Brain pericyte (primary cell): ENCODE data around the gene DNAJA2.
"Not testable (repeated sequence)": the region's sequence is repeated elsewhere in the genome, so short reads cannot be mapped to it uniquely, and the experiment has no call there.

Experiments
- DNase-seq: peaks from one replicate; pipeline ENCODE4 v3.0.0-alpha.2; 2012; ENCODE audit warnings: low read depth, low spot score

DNAJA2 gene

DNA sequence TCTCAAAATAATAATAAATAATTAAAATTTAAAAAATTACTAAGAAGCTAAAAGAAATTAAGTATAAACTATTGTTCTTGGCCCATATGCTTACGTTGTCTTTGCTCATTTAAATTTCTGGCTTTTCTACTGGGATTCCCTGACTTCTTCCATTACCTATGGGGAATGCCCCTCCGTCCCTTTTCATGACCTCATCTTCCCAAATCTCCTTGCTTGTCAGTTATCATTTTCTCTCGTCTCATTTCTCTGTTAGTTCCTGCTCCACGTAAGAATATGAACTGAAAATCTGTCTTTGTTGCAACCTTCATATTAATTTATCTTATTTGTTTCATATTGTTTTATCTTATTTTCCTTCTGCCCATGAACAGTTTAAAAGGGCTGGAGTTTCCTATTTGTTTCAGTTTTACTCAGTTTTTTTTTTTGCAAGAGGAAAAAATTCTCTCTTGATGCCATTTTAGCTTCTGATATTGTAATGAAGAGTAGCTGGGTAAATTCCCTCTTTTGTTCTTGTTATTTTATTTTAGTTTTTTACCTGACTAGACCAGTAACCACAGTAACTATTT is 2.5 kb upstream of the DNAJA2 start:
- DNase-seq = no peak

DNA sequence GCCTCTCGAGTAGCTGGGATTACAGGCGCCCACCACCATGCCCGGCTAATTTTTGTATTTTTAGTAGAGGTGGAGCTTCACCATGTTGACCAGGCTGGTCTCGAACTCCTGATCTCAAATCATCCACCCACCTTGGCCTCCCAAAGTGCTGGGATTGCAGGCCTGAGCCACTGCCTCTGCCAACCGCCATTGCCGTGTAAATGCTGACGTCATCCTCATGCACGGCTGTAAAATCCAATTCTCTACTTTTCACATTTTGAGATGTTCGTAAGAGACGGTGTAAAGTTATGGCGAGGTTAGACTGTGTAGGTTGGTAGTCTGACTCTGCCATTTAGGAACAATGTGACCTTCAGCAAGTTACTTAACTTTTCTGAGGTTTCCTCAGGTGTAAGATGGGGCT is 1.7 kb upstream of the DNAJA2 start:
- DNase-seq = no peak

DNA sequence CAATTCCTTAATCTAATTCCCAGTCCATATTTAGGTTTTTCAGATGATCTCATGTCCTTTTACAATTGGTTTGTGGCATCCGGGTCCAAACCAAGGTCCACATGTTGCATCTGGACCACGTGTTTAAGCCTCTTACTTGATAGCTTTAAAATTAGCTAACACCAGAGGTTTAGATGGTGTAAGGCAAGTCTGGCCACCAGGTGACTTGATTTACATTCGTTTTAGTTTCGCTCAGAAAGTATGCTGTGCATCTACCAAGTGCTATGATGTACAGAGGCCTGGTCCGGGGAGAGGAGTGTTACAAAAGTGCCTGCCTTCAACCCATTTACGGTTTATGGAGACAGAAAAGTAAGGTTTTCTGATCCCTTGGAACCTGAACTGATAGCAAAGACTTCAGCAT is 878 bp upstream of the DNAJA2 start:
- DNase-seq = no peak

DNA sequence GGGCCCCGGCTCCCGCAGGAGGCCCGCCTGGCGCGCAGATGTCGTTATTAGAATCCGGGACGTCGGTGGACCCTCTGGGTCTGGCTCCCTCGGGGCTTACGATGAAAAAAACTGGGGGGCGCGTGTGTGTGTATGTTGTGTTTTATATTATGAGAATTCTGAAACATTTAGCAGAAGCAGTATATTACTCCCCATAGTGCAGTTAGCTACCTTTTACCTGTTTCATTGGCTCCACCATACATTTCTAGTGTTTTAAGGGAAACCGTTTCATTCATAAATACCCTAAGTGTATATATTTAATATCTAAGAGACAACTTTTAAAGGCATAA is 486 bp upstream of the DNAJA2 start:
- no peak for DNase-seq

DNA sequence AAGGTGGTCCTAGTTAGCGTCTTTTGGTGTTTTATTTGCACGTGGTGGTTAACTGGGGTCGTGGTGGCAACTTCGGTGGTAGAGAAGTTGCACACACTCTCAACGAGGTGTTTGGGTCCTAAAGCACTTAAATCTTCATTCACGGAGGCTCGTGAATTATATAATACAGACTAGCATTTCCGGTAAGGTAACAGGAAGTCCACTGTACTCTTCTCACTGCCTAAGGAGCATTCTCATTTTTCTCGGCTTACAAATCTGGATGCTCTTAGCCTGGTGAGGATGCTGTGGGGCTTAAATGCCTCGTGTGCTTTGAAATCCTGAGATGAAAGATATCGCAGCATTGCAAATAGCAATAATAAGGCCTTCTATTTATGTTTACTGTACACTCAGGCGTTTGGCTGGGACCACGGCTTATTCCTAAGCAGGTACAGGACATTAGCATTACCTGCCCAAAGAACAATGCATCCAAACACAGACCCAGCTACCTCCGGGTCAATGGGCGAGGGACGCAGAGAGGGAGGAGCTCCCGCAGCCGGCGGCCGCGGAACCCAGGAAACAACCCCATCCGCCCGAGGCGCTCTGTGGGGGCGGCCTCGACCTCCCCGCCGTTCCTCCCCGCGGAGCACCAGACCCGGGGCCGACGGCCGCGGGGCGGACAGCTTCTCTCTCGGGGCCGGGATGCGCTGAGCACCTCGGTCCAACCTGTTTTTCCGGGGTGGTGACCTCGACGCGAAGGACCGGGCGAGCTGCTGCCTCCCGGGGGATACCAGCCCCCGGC is 856 bp downstream of the DNAJA2 start:
- DNase-seq = no peak

DNA sequence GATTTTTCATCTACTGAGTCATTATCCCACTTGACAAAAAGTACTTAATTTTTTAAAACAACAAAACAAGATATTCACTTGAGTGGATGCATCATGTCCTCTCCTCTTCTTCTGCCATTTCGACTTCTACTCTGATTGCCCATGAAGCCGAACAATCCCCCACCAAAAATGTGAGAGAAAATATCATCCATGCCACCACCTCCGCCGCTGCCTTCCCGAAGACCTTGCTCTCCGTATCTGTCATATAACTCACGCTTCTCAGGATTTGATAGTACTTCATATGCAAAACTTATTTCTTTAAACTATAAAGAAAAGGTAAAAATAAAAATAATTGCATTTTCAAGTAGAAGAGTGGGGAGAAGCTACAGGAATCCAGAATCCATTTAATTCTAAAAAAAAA is 2.2 kb downstream of the DNAJA2 start:
- DNase-seq = no peak

DNA sequence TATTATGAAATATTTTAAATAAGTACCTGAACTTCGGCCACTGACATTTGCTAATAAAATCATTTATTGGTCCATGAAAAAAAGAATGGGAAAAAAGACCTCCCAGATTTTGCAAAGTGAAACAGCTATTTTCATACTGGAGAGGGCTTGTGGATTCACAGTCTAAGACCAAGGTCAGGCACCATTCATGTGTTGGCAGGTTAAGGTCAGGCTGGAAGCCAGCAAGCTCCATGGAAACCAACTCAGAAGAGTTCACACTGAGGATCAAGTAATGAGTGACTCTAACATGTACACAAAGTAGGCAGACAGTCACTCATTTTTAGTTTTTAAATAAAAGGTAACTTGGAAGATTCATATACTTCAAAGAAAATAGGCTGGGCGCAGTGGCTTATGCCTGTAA is 3.4 kb downstream of the DNAJA2 start:
- no peak for DNase-seq

DNA sequence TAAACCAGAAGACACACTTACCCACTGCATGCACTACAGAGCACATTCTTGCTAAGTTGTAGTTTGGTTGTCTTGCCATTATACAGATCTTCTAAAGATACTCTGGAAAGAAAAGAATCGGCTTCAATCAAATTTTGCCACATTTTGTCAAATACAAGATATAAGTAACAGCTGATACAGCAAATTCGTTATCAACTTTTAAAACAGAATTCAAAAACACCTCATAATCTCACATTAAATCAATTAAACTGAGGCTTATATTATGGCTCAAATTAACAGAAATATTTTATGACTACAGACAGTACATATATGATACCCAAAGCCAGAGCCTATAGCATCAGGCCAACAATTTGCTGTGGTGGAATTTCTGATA is 5.4 kb downstream of the DNAJA2 start:
- no peak for DNase-seq

DNA sequence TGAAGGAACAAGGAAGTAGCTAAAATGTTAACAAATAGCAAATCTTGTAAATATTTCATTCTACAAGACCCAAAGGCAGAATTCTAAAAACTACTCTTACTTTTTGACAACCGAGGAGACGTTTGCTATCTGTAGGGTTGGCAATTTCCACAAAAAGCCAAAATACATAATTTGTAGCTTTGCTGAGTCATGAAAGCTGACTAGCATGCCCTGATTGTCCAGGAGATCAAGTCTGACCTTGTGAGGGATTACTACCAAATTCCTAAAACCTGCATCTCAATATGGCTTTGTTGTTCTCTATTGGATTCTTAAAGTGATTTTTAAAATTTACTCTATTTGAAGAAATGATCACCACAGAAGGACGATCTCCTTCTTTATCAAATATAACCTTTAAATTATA is 10.8 kb downstream of the DNAJA2 start:
- DNase-seq = no peak

DNA sequence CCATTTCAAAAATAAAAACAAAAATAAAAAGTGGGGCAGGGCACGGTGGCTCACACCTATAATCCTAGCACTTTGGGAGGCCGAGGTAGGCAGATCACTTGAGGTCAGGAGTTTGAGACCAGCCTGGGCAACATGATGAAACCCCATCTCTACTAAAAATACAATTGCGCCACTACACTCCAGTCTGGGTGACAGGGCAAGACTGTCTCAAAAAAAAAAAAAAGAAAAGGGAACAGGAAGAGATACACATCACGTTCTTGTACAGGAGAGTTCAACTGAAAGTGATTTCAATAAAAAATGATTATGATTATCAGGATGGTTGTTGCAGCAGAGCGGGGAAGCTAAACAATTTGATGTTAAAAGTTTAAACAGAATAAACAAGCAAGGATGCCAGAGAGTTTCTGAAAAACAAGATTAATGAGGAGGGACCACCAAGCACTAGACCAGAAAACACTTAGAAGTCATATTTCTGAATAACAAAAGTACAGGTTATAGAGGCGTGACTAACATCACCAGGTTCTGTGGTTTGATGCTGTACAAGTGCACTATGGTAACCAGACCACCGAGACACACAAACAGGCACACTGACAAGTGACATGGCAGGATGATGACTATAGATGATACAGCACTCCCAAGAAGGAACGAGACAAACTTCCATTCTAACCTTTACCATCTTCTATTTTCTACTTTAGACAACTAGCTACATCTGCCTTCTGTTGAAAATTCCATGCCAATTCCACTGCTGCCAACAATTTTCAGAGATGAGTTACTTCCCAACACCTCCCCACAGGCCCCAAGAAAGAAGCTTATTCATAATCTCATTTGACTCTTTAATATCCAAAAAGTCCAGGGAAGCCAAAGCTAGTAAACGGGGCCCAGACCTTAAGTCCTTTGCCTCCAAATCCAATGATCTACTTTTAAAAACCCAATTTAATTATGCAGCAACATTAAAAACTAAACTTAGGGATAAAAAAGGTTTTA is 11.8 kb downstream of the DNAJA2 start:
- no peak for DNase-seq

DNA sequence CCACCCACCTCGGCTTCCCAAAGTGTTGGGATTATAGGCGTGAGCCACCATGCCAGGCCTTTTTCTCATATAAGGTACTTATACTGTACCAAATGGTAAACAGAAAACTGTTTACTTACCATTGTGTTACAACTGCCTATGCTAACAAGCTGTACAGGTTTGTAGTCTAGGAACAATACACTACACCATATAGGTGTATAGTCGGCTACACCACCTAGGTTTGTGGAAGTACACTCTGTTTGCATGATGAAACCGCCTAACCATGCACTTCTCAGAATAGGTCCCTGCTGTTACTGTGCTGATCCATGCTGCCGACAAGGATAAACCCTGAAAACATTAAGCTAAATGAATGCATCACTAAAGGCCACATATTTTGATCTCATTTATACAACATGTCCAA is 18.9 kb downstream of the DNAJA2 start:
- no peak for DNase-seq

DNA sequence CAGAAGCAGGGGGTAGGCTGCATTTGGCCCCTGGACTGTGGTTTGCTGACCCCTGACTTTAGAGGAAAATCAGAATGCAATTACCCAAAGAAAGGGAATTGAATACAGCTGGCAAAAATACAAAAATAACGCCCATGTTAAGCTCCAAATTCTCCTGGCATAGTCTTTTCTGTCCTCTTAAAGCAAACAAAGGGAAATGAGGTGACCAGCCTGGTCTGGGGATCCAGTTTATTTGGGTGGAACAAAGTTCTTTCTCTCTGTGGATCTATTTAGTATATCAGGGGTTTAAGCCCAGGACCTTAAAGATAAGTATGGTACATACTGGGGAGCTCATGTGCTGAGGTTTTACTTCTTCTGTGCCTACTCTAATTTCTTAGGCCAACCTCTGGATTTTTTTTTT is 23.5 kb downstream of the DNAJA2 start:
- DNase-seq = no peak

DNA sequence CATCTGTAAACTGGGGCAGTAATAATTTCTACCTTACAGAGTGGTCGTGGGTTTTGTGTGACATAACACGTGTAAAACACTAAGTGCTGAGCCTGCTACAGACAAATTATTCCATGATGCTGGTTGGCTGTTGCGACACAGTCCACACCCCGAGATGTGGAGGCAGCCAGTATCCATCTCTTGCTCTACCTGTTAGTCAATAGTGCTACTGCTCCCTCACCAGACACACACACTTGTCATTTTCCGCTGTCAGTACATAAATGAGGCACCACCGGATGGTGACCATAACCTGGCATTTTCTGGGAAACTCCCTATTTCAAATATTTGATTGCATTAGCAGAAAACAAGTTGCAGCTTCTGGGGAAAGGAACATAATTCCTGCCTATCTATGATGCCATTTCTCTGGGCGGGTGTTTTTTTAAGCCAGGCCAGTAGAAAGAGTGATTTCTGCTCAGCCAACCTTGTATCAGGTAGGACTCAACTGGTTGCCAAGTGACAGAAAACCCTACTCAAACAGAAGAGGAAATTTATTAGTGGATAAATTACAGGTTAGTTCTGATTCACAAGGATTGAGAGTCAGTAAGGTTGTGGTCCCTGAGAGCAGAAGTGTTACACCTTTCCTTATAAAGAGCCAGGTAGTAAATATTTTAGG is 24.1 kb downstream of the DNAJA2 start:
- DNase-seq = no peak

DNA sequence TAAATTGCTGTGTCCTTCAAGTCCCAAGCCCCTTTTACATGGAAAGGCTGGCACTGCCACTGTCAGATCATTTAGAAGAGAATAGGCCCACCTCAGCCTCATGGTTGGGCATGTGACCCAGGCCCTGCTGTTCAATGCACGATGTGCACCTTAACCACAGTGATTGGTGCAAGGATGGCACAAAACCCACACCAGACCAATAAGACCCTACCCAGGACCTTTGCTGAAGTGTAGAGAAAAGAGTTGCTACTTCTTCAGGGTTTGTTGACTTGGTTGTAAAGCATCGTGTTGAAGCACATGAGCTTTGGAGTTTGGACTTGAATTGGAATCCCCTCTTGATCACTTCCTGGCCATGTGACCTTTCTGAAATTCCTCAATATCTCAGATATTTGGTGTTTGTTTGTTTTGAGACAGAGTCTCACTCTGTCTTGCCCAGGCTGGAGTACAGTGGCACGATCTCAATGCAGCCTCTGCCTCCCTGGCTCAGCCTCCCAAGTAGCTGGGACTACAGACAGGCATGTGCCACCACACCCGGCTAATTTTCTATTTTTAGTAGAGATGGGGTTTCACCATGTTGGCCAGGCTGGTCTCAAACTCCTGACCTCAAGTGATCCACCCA is 24.8 kb downstream of the DNAJA2 start:
- DNase-seq = no peak

DNA sequence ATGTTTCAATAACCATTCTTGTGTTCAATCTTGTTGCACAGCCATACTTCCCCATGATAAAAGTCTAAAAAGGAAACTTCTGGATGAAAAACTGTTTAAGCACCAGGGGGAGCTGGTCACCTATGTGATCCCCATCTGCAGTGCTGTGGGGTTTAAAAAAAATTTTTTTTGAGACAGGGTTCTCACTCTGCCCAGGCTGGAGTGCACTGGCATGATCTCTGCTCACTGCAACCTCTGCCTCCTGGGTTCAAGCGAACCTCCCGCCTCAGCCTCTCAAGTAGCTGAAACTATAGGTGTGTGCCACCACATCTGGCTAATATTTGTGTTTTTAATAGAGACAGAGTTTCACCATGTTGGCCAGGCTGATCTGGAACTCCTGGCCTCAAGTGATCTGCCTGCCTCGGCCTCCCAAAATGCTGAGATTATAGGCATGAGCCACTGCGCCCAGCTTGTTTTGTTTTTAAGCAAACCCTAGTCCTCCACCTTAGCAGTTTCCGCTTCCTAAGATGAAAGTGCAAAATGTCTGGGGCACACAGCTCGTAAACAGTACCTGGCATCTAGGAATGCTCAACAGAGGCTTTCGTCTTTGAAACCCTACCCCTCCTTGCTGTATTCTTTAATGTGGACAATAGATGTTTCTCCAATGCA is 25.4 kb downstream of the DNAJA2 start:
- DNase-seq = no peak

DNA sequence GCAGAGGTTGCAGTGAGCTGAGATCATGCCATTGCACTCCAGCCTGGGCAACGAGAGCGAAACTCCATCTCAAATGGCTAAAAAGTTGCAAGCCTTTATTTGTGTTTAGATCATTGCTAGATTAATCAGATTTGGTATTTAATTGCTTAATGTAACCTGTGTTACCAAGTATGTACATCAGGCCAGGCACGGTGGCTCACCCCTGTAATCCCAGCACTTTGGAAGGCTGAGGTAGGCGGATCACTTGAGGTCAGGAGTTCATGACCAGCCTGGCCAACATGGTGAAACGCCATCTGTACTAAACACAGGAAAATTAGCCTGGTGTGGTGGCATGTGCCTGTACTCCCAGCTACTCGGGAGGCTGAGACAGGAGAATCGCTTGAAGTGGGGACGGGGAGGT is 28.8 kb downstream of the DNAJA2 start:
- DNase-seq = not testable (repeated sequence)

DNA sequence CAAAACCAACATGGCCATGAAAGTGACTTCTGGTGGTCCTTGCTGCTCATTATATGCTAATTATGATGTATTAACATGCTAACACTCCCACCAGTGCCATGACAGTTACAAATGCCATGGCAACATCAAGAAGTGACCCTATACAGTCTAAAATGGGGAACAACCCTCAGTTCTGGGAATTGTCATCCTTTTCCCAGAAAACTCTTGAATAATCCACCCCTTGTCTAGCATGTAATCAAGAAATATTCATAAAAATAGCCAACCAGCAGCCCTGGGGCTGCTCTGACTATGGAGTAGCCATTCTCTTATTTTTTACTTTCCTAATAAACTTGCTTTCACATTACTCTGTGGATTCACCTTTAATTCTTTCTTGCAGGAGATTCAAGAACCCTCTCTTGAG is 35.9 kb downstream of the DNAJA2 start:
- DNase-seq = no peak

DNA sequence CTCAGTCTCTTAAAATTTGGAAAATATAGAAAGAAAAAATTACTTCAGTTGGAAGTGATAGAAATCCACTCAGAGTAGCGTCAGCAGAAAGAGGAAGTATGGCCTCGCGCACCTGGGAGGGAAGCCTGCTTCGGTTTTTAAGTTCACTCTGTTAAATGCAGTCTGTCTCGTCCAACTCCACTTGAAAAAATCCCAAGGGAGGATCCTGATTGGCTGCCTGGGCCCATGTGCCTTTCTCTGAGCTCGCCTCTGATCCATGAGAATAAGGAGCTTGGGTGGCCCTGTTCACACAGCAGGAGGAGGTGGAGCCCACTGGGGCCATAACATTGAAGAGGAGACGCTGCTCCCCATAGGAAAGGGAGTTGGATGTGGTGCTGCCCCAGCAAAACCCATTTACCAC is 40.7 kb downstream of the DNAJA2 start:
- DNase-seq = no peak

DNA sequence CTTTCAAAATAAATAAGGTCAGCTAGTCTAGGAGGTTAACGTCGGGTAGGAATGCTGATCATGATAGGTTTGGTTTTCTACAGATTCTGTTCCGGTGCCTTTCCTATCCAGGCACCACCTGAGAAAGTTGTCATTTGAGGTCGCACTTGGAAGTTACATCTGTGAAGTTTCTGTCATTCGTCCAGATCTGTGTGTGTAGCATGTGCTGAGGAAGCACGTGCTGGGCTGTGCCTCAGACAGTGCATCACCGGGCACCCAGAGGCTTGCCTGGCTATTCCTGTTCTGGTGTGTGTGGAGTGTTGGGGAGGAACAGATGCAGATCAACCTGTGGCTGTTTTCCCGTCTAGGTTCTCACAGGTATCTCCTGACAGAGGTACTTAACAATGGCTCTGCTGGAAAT is 42.6 kb downstream of the DNAJA2 start:
- DNase-seq = no peak

DNA sequence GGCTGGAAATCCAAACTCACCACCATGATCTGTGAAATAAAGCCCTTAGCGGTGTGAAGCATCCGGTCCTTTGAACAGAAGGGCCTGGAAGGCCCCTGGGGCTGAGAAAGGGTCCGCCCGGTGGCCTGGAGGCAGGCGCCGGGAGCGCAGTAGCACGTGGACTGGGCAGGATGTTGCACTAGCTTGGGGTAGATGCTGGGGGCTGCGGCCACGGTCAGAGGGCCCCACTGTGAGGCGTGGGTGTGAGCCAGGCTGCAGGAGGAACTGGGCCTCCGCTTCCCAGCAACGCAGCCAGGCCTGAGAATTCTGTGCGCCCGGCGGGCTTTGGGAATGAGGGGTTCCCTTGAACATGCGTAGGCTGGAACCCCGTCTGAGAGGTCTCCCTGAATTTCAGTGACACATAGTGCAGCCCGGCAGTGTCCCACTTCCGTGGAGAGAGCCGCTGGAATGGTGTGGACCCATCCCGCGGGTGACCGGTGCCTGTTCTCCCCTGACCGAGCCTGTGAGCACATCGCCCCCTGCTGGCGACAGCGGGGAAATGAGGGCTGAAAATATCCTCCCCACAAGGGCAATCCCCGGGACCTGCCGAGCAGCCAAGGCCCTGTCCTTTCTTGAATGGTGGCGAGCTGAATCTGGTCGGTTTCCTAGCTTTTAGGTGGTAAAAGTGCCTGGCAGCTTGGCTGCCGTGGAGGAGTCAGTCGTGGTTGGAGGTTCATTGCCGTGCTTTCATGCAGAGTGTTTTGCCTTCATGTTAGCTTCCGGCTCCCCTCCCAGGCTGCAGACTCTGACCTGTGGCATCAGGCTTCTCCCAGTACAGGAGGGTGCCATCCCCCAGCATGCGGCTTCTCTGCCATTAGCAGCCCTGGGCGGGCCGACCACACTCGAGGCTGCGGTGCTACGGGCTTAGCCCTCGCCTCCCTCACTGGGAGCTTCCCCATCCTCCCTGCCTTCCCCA is 43.8 kb downstream of the DNAJA2 start:
- DNase-seq = no peak
